ENCODE results near the gene SEMA3C.

The SEMA3C gene

GRCh38 chr7:80740778-80741545, 177.9 kb downstream of the SEMA3C start:
- Mint-ChIP-seq H3K9me3 (peaks cover 2% of the 10 kb centered on the region), H3K27ac (no peak overlapping the region), H3K4me3 (no peak overlapping the region), H3K27me3 (no peaks in the 10 kb centered on the region), H3K36me3 (no peaks in the 10 kb centered on the region), H3K4me1 (no peaks in the 10 kb centered on the region)

- Mint-ChIP-seq H3K9me3 (peaks cover 6% of the 10 kb centered on the region), H3K4me1 (no peaks in the 10 kb centered on the region), H3K36me3 (no peaks in the 10 kb centered on the region), H3K4me3 (no peak overlapping the region), H3K27ac (no peak overlapping the region), H3K27me3 (no peaks in the 10 kb centered on the region)
Measured at GRCh38 chr7:80736371-80737125, 182.3 kb downstream of the SEMA3C start.

- Mint-ChIP-seq H3K27ac (no peak overlapping the region), H3K4me1 (no peaks in the 10 kb centered on the region), H3K27me3 (no peaks in the 10 kb centered on the region), H3K9me3 (peaks cover 11% of the 10 kb centered on the region), H3K4me3 (no peak overlapping the region), H3K36me3 (no peaks in the 10 kb centered on the region)
Measured at GRCh38 chr7:80735330-80735729, 183.5 kb downstream of the SEMA3C start.

GRCh38 chr7:80734011-80734410, 184.8 kb downstream of the SEMA3C start:
- Mint-ChIP-seq H3K27ac (no peak overlapping the region), H3K9me3 (peaks cover 11% of the 10 kb centered on the region), H3K4me3 (no peak overlapping the region), H3K4me1 (no peaks in the 10 kb centered on the region), H3K36me3 (no peaks in the 10 kb centered on the region), H3K27me3 (no peaks in the 10 kb centered on the region)

GRCh38 chr7:80733333-80733915, 185.4 kb downstream of the SEMA3C start:
- H3K4me3 Mint-ChIP-seq, result no peak overlapping the region
- H3K4me1 Mint-ChIP-seq, result no peaks in the 10 kb centered on the region
- no peaks in the 10 kb centered on the region for H3K27me3 Mint-ChIP-seq
- no peaks in the 10 kb centered on the region for H3K36me3 Mint-ChIP-seq
- no peak overlapping the region for H3K27ac Mint-ChIP-seq
- H3K9me3 Mint-ChIP-seq, result peaks cover 11% of the 10 kb centered on the region

- H3K4me3 Mint-ChIP-seq, result no peak overlapping the region
- no peaks in the 10 kb centered on the region for H3K36me3 Mint-ChIP-seq
- no peak overlapping the region for H3K27ac Mint-ChIP-seq
- peaks cover 11% of the 10 kb centered on the region for H3K9me3 Mint-ChIP-seq
- H3K27me3 Mint-ChIP-seq, result no peaks in the 10 kb centered on the region
- H3K4me1 Mint-ChIP-seq, result no peaks in the 10 kb centered on the region
Measured at GRCh38 chr7:80732630-80733029, 186.2 kb downstream of the SEMA3C start.

- no peaks in the 10 kb centered on the region for H3K4me1 Mint-ChIP-seq
- no peak overlapping the region for H3K27ac Mint-ChIP-seq
- H3K4me3 Mint-ChIP-seq, result no peak overlapping the region
- H3K36me3 Mint-ChIP-seq, result no peaks in the 10 kb centered on the region
- H3K9me3 Mint-ChIP-seq, result peaks cover 11% of the 10 kb centered on the region
- no peaks in the 10 kb centered on the region for H3K27me3 Mint-ChIP-seq
Measured at GRCh38 chr7:80731281-80731680, 187.6 kb downstream of the SEMA3C start.

GRCh38 chr7:80729591-80730320, 189.1 kb downstream of the SEMA3C start:
- Mint-ChIP-seq H3K27me3 (no peaks in the 10 kb centered on the region), H3K9me3 (peaks cover 5% of the 10 kb centered on the region), H3K4me3 (no peak overlapping the region), H3K4me1 (no peaks in the 10 kb centered on the region), H3K27ac (no peak overlapping the region), H3K36me3 (no peaks in the 10 kb centered on the region)

- H3K4me3 Mint-ChIP-seq, result no peak overlapping the region
- no peaks in the 10 kb centered on the region for H3K4me1 Mint-ChIP-seq
- H3K27ac Mint-ChIP-seq, result no peak overlapping the region
- H3K9me3 Mint-ChIP-seq, result peaks cover 5% of the 10 kb centered on the region
- H3K36me3 Mint-ChIP-seq, result no peaks in the 10 kb centered on the region
- H3K27me3 Mint-ChIP-seq, result no peaks in the 10 kb centered on the region
Measured at GRCh38 chr7:80726666-80727065, 192.2 kb downstream of the SEMA3C start.

GRCh38 chr7:80725181-80725611, 193.7 kb downstream of the SEMA3C start:
- H3K36me3 Mint-ChIP-seq, result no peaks in the 10 kb centered on the region
- no peak overlapping the region for H3K27ac Mint-ChIP-seq
- no peaks in the 10 kb centered on the region for H3K4me1 Mint-ChIP-seq
- H3K9me3 Mint-ChIP-seq, result no peaks in the 10 kb centered on the region
- H3K4me3 Mint-ChIP-seq, result no peak overlapping the region
- H3K27me3 Mint-ChIP-seq, result no peaks in the 10 kb centered on the region

- H3K27ac Mint-ChIP-seq, result no peak overlapping the region
- no peaks in the 10 kb centered on the region for H3K4me1 Mint-ChIP-seq
- no peaks in the 10 kb centered on the region for H3K9me3 Mint-ChIP-seq
- H3K36me3 Mint-ChIP-seq, result no peaks in the 10 kb centered on the region
- H3K4me3 Mint-ChIP-seq, result no peak overlapping the region
- H3K27me3 Mint-ChIP-seq, result no peaks in the 10 kb centered on the region
Measured at GRCh38 chr7:80724249-80724871, 194.5 kb downstream of the SEMA3C start.

GRCh38 chr7:80722616-80723195, 196.1 kb downstream of the SEMA3C start:
- Mint-ChIP-seq H3K4me3 (no peak overlapping the region), H3K27ac (no peak overlapping the region), H3K27me3 (no peaks in the 10 kb centered on the region), H3K36me3 (no peaks in the 10 kb centered on the region), H3K9me3 (no peaks in the 10 kb centered on the region), H3K4me1 (no peaks in the 10 kb centered on the region)

- Mint-ChIP-seq H3K4me3 (no peak overlapping the region), H3K4me1 (no peaks in the 10 kb centered on the region), H3K27ac (no peak overlapping the region), H3K9me3 (no peaks in the 10 kb centered on the region), H3K36me3 (no peaks in the 10 kb centered on the region), H3K27me3 (no peaks in the 10 kb centered on the region)
Measured at GRCh38 chr7:80721883-80722615, 196.8 kb downstream of the SEMA3C start.

GRCh38 chr7:80720146-80720545, 198.7 kb downstream of the SEMA3C start:
- H3K27me3 Mint-ChIP-seq, result no peaks in the 10 kb centered on the region
- H3K9me3 Mint-ChIP-seq, result no peaks in the 10 kb centered on the region
- no peak overlapping the region for H3K27ac Mint-ChIP-seq
- no peak overlapping the region for H3K4me3 Mint-ChIP-seq
- no peaks in the 10 kb centered on the region for H3K36me3 Mint-ChIP-seq
- no peaks in the 10 kb centered on the region for H3K4me1 Mint-ChIP-seq

Measured in activated naive CD4-positive, alpha-beta T cell treated with anti-CD3 and anti-CD28 coated beads, Interleukin-2, amount 50 U/mL, for 24 hours (primary cell).